Right lobe of liver (tissue), 6 donors: ENCODE results near the gene CTDSP2. TPM values are rescaled to one million over a fixed set of nuclear protein-coding genes. Genes with fewer than 3 reads are reported as not detected.

Experiments
- ATAC-seq, 4 donors: fragments of 200-7000 bp; cut with Tn5 transposase; one replicate each; pipeline ENCODE4 v1.9.1; 2020; ENCODE audit warnings: mild to moderate bottlenecking in 4 of 4, moderate library complexity in 4 of 4
- DNase-seq, 3 donors: peaks; one replicate each; pipeline ENCODE4 v3.0.0-alpha.2; 2020
- H3K27ac ChIP-seq, 3 donors: fragments of 200-600 bp; one replicate each; pipeline ENCODE4 v1.8.0; 2022
- H3K27me3 ChIP-seq, 2 donors: fragments of 200-600 bp; one replicate each; pipeline ENCODE4 v1.8.0; 2022
- H3K36me3 ChIP-seq, 4 donors: fragments of 200-600 bp; sonication (generic) in 1 of 4; one replicate each; pipeline versions ENCODE4 v1.5.1 to v1.8.0; 2017 to 2022; ENCODE audit warnings: control low read depth in 1 of 4
- H3K4me1 ChIP-seq, 4 donors: fragments of 200-600 bp; sonication (generic) in 1 of 4; one replicate each; pipeline versions ENCODE4 v1.5.1 to v1.8.0; 2017 to 2022; ENCODE audit warnings: control low read depth in 1 of 4
- H3K4me3 ChIP-seq, 3 donors: fragments of 200-600 bp; one replicate each; pipeline ENCODE4 v1.8.0; 2022
- H3K9me3 ChIP-seq, 4 donors: fragments of 200-600 bp; sonication (generic) in 1 of 4; one replicate each; pipeline versions ENCODE4 v1.5.1 to v1.8.0; 2017 to 2022; ENCODE audit warnings: control low read depth in 1 of 4
- CTCF ChIP-seq, 4 donors: fragments of 200-600 bp in 3 of 4; fragments of 450-650 bp in 1 of 4; IDR thresholded peaks; one replicate each; pipeline versions ENCODE4 v1.5.1 to v1.8.0; 2016 to 2022; ENCODE audit warnings: antibody characterized with exemption in 4 of 4, mild to moderate bottlenecking in 2 of 4
- POLR2A ChIP-seq: fragments of 450-650 bp; IDR thresholded peaks from one replicate; pipeline ENCODE4 v1.6.1; 2017; ENCODE audit warnings: antibody characterized with exemption, mild to moderate bottlenecking
- WGBS: methylation state at CpG from one replicate; pipeline ENCODE4 v1.1.6; 2018; ENCODE audit warnings: low coverage, low lambda C conversion rate; ENCODE audit not compliant: insufficient coverage; ENCODE audit errors: missing lambda C conversion rate; 5-methylcytosine and 5-hydroxymethylcytosine counted together
- intact Hi-C, 2 donors: fragments of 100-400 bp; cut with DNase I; formaldehyde crosslinking; loops; one replicate each; pipeline versions ENCODE4 v1.11.2 to v1.14.1; 2022
- total RNA-seq, 6 experiments: library from RNA; depleted of rRNA in 2 of 6; stranded (reverse); fragments of >200 nt in 2 of 6; fragmentation: NEBNext Ultra II Directional in 3 of 6; extraction: Animal tissue kit (Norgen Biotek cat#: 25700) in 3 of 6; gene quantifications; one replicate each; pipeline versions ENCODE4 v1.1.0 to v1.2.4, GENCODE V29; 2016 to 2023
- donor health status: DM: no; HTN: yes; CAD: no.
- donor health status: DM: no; HTN: no; CAD: no.
- donor health status: DM: no; HTN: no; CAD: no.
- donor health status: DM: no; HTN: yes; CAD: no.
- donor health status: DM: no; HTN: yes; CAD: no.

Gene CTDSP2
- total RNA-seq, 6 experiments from 2014 or later: 39.3 to 84.2 (median 64.7) TPM

DNA sequence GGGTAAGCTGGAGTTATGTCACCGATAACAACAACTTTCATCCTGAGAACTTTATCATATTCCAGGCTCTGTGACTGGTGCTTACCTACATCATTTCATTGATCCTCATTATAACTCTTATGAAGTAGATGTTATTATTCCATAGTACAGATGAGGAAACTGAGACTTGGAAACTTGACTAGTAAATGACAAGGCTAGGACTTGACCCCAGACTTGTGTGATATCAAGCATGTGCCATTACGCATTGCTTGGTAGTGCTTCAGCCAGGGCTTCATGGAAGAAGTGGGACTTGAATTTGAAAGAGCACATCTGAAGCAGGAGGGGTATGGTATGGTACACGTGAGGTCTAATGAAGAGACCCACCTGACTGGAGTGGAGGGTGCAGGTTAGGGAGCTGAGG, 39.9 kb downstream of the CTDSP2 start:
- no peaks in the 10 kb centered on the region for H3K4me1 ChIP-seq
- ATAC-seq: no peak
- H3K4me3 ChIP-seq: no peak overlapping the region
- intact Hi-C loops: loop anchor here in 1 of 2 donors (10.0 kb wide), 1 partner anchor 98 kb away; no protein-coding TSS in a partner anchor
- no peak for DNase-seq
- H3K9me3 ChIP-seq: no peaks in the 10 kb centered on the region
- no peak overlapping the region for H3K27ac ChIP-seq
- TF ChIP-seq POLR2A: no peak
- TF ChIP-seq CTCF (IDR thresholded peaks at IDR 0.05): no peak
- H3K36me3 ChIP-seq: peaks cover 0 to 78% (median 11%) of the 10 kb centered on the region in 4 donors
- no peaks in the 10 kb centered on the region for H3K27me3 ChIP-seq
- WGBS: 96% methylated on average over 3 of the region's 3 CpGs

- peaks cover 0 to 73% (median 17%) of the 10 kb centered on the region in 4 donors for H3K36me3 ChIP-seq
- WGBS: 16% methylated on average over 7 of the region's 9 CpGs
- peak in 2 of 3 donors; percentile 44 to 59 for DNase-seq
- intact Hi-C loops: loop anchor here in 1 of 2 donors (10.0 kb wide), 1 partner anchor 101 kb away; no protein-coding TSS in a partner anchor
- no peak overlapping the region for H3K4me3 ChIP-seq
- no peaks in the 10 kb centered on the region for H3K27me3 ChIP-seq
- no peak for TF ChIP-seq POLR2A
- peak; percentile 58 to 79 (median 72) for TF ChIP-seq CTCF (IDR thresholded peaks at IDR 0.05)
- H3K27ac ChIP-seq: no peak overlapping the region
- H3K9me3 ChIP-seq: no peaks in the 10 kb centered on the region
- peak; percentile 92 to 96 (median 94) for ATAC-seq
- no peaks in the 10 kb centered on the region for H3K4me1 ChIP-seq
Observed at GRCh38 chr12:57803319-57803893, 43.1 kb downstream of the CTDSP2 start.

- Histone ChIP-seq H3K9me3 (no peaks in the 10 kb centered on the region), H3K27ac (no peak overlapping the region), H3K36me3 (peaks cover 0 to 66% (median 16%) of the 10 kb centered on the region in 4 donors), H3K27me3 (no peaks in the 10 kb centered on the region), H3K4me1 (no peaks in the 10 kb centered on the region), H3K4me3 (no peak overlapping the region)
- TF ChIP-seq CTCF (IDR thresholded peaks at IDR 0.05): no peak
- no peak for TF ChIP-seq POLR2A
- ATAC-seq (no peak), DNase-seq (no peak)
- intact Hi-C loops: loop anchor here in 1 of 2 donors (10.0 kb wide), 1 partner anchor 102 kb away; no protein-coding TSS in a partner anchor
- 100% methylated on average over 1 of the region's 1 CpG for WGBS
Observed at GRCh38 chr12:57802607-57803006, 43.9 kb downstream of the CTDSP2 start.

DNA sequence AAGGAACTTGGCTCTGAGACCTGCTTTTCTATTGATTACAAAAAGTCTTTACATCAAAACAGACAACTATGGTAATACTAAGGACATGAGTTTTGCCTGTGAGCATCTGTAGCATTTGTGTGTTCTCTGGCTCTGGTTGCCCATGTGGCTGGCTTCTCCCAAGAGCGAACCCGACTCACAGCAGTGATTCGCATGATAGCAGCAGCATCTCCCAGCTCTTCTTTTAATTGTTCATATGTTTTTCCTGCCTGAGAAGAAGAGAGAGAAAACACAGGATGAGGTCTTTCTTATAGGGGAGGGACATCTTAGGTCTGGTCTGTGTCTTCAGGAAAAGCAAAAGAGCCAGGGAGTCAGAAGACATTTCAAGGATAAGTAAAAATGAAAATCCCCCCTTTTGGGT, 45.6 kb downstream of the CTDSP2 start:
- no peak for TF ChIP-seq POLR2A
- no peak for TF ChIP-seq CTCF (IDR thresholded peaks at IDR 0.05)
- WGBS: no CpG with 5 or more reads among the region's 3 CpGs
- Histone ChIP-seq H3K27ac (no peak overlapping the region), H3K9me3 (no peaks in the 10 kb centered on the region), H3K36me3 (peaks cover 0 to 64% (median 23%) of the 10 kb centered on the region in 4 donors), H3K4me1 (no peaks in the 10 kb centered on the region), H3K4me3 (no peak overlapping the region), H3K27me3 (no peaks in the 10 kb centered on the region)
- ATAC-seq (no peak), DNase-seq (no peak)
- intact Hi-C loops: loop anchor here in 1 of 2 donors (10.0 kb wide), 1 partner anchor 104 kb away; no protein-coding TSS in a partner anchor
